GM12878 (cell line): ENCODE measurements around the gene PKP2. TPM values are rescaled to one million over a fixed set of nuclear protein-coding genes. Genes with fewer than 3 reads are reported as not detected.
A peak's percentile ranks its signal among the peaks of the same experiment; 100 is the strongest.

Experiments used
- ATAC-seq: fragments of 200-7000 bp; cut with Tn5 transposase; 3 replicates; pipeline ENCODE4 v1.9.1; 2020; ENCODE audit warnings: mild to moderate bottlenecking, moderate library complexity
- BruUV-seq: library from RNA; stranded (reverse); fragments of 400-500 nt; replicated peaks from 2 replicates; lab custom pipeline; 2021; lab: Mats Ljungman, UMichigan
- CTCF ChIA-PET: fragments of 300-600 bp; sonication (Branson Sonifier 250); formaldehyde crosslinking; extraction: SDS; loops from one replicate; lab custom pipeline; 2021; ENCODE audit warnings: inconsistent platforms; lab: Yijun Ruan, JAX
- POLR2A ChIA-PET: fragments of 350-600 bp; formaldehyde crosslinking; extraction: SDS; loops from one replicate; lab custom pipeline; 2021; ENCODE audit warnings: inconsistent platforms; lab: Charles Lee
- RAD21 ChIA-PET: fragments of 300-600 bp; sonication (Branson Sonifier 250); formaldehyde crosslinking; loops from one replicate; lab custom pipeline; 2023; ENCODE audit warnings: antibody characterized with exemption; ENCODE audit not compliant: unreplicated experiment; lab: Charles Lee
- SMC1A ChIA-PET: fragments of 300-600 bp; sonication (Branson Sonifier 250); formaldehyde crosslinking; loops from one replicate; lab custom pipeline; 2023; ENCODE audit not compliant: unreplicated experiment, uncharacterized antibody; lab: Charles Lee
- DNase-seq: peaks from one replicate; pipeline ENCODE4 v3.0.0-alpha.2; 2011; ENCODE audit warnings: low read depth, low spot score
- FAIRE-seq: peaks from 3 replicates; lab custom pipeline; 2011; peaks lifted over from hg19 to GRCh38; lab: Jason Lieb, UNC
- H2AFZ ChIP-seq: 2 replicates; pipeline ENCODE4 v1.6.0; 2011; ENCODE audit warnings: low read depth, low read length, control low read depth; ENCODE audit not compliant: control insufficient read depth
- H3K27ac ChIP-seq: 2 replicates; pipeline ENCODE4 v1.5.1; 2011; ENCODE audit warnings: control low read depth; ENCODE audit not compliant: control insufficient read depth, insufficient read depth
- H3K27me3 ChIP-seq, 2 experiments: replicated peaks in 1 of 2; 2 replicates each; pipeline versions ENCODE4 v1.6.0 to v1.6.1; 2011; ENCODE audit warnings: low read length in 1 of 2; ENCODE audit not compliant: control insufficient read depth in 2 of 2, insufficient read depth in 2 of 2
- H3K36me3 ChIP-seq, 2 experiments: 2 replicates each; pipeline ENCODE4 v1.5.1; 2011; ENCODE audit warnings: low read length in 1 of 2; ENCODE audit not compliant: control insufficient read depth in 2 of 2, insufficient read depth in 2 of 2
- H3K4me1 ChIP-seq: 2 replicates; pipeline ENCODE4 v1.6.1; 2011; ENCODE audit warnings: mild to moderate bottlenecking, low read length, moderate library complexity, mixed read lengths; ENCODE audit not compliant: control insufficient read depth, insufficient read depth
- H3K4me2 ChIP-seq: 2 replicates; pipeline ENCODE4 v1.6.0; 2011; ENCODE audit warnings: control low read depth; ENCODE audit not compliant: control insufficient read depth, insufficient read depth
- H3K4me3 ChIP-seq: fragments of 200-600 bp; sonication (generic); 2 replicates; pipeline ENCODE4 v1.5.1; 2016
- H3K79me2 ChIP-seq: 2 replicates; pipeline ENCODE4 v1.6.0; 2011; ENCODE audit warnings: low read length; ENCODE audit not compliant: control insufficient read depth, insufficient read depth
- H3K9ac ChIP-seq: 2 replicates; pipeline ENCODE4 v1.8.0; 2011; ENCODE audit warnings: low read length, control low read depth, mixed read lengths; ENCODE audit not compliant: control insufficient read depth, insufficient read depth
- H3K9me3 ChIP-seq: replicated peaks from 3 replicates; pipeline ENCODE4 v1.5.1; 2011; ENCODE audit warnings: mild to moderate bottlenecking, low read length; ENCODE audit not compliant: control insufficient read depth, insufficient read depth
- H4K20me1 ChIP-seq: 2 replicates; pipeline ENCODE4 v1.6.0; 2011; ENCODE audit not compliant: control insufficient read depth, insufficient read depth
- CHD1 ChIP-seq: IDR thresholded peaks from 2 replicates; pipeline ENCODE4 v1.6.1; 2012; ENCODE audit warnings: low read depth, low read length, improper control_type of control experiment
- CHD2 ChIP-seq: IDR thresholded peaks from 2 replicates; pipeline ENCODE4 v1.6.1; 2011; ENCODE audit warnings: low read depth, low read length, improper control_type of control experiment, borderline replicate concordance
- CUX1 ChIP-seq: IDR thresholded peaks from 2 replicates; pipeline ENCODE4 v1.6.1; 2012; ENCODE audit warnings: improper control_type of control experiment, low read depth, low read length; ENCODE audit not compliant: insufficient replicate concordance
- EZH2 ChIP-seq: IDR thresholded peaks from 2 replicates; pipeline ENCODE4 v1.6.1; 2012; ENCODE audit warnings: low read depth, mild to moderate bottlenecking, control low read depth, inconsistent platforms, low read length, borderline replicate concordance; ENCODE audit not compliant: control insufficient read depth
- SREBF1 ChIP-seq: IDR thresholded peaks from 2 replicates; pipeline ENCODE4 v1.6.1; 2012; ENCODE audit warnings: mild to moderate bottlenecking, low read length
- WGBS: methylation state at CpG from one replicate; pipeline ENCODE4 v1.1.6; 2016; ENCODE audit warnings: low lambda C conversion rate; ENCODE audit not compliant: insufficient replicate concordance, insufficient coverage; ENCODE audit errors: missing lambda C conversion rate; 5-methylcytosine and 5-hydroxymethylcytosine counted together
- in situ Hi-C: fragments of 300-500 bp; cut with MboI; formaldehyde crosslinking; loops from 9 replicates; pipeline ENCODE4 v1.14.3; 2018; ENCODE audit warnings: mixed read lengths
- intact Hi-C: fragments of 100-400 bp; cut with micrococcal nuclease; formaldehyde crosslinking; loops from one replicate; pipeline ENCODE4 v1.14.2; 2022; ENCODE audit not compliant: unreplicated experiment
- polyA plus RNA-seq, 11 experiments: library from polyadenylated mRNA; depleted of rRNA in 4 of 11; unstranded in 6 of 11; stranded (reverse) in 5 of 11; fragments of >200 nt; fragmentation: Nextera tagmentation in 4 of 11; fragmentation: Illumina TruSeq in 1 of 11; extraction: Ambion mirVana in 4 of 11; extraction: Trizol in 1 of 11; gene quantifications; 1 replicate in 1 of 11; 2 replicates in 10 of 11; pipeline versions ENCODE4 v1.2.1 to v1.2.3, GENCODE V29; 2011 to 2016; ENCODE audit warnings: inconsistent platforms in 2 of 11, missing spikeins in 2 of 11, low read depth in 1 of 11
- total RNA-seq, 4 experiments: library from RNA; depleted of rRNA in 3 of 4; stranded (reverse); fragments of >200 nt in 3 of 4; fragmentation: Illumina TruSeq in 1 of 4; extraction: Trizol in 1 of 4; gene quantifications; 2 replicates each; pipeline versions ENCODE4 v1.2.1 to v1.2.3, GENCODE V29; 2013 to 2021

PKP2 gene
- total and polyA plus RNA-seq, 10 of the 15 experiments (the other 5 are each of a cell fraction or from before 2014, with no cell fraction given) = 0.02 to 4.1 (median 0.07) TPM; not detected in 4

DNA sequence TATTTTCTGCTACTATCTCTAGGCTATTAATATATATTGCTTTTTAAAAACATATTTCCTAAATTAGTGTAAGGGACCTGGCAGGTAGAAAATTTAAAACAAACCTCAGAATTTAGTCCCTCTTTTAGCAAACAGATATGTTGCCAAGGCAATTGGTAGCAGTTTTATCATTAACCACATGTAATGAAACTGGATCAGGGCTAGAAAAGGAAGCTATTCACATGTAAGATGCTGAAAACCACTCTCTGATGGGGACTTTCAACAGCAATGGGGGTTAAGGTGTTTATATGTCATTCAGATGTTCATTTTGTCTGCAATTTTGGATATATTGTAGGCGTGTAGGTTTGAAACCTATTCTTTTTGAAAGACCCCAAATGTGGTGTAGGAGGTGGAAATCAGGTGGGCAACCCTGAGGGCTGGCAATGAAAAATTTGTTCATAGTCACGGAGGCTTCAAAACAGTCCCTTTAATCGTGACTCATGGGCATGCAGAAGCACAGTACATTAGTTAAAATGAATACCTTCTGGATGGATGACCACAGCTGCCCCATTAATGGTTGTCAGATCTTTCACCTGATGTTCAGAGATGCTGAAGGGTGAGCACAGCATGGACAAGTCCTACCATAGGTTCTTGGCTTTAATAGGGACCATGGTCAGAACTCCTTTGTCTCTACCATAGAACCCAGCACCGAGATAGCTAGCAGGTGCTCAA, 5.9 kb upstream of the PKP2 start:
- Histone ChIP-seq H3K4me2 (no peak overlapping the region), H3K4me1 (peaks cover 8% of the 10 kb centered on the region; the same call in 1 of the 2 replicates), H3K27me3 (peaks cover 0 to 5% of the 10 kb centered on the region in 2 experiments; a peak in 3 of 4 replicates), H3K9ac (no peak overlapping the region), H3K9me3 (peaks cover 3% of the 10 kb centered on the region; the same call in 1 of the 3 replicates), H4K20me1 (no peaks in the 10 kb centered on the region), H3K4me3 (no peak overlapping the region), H3K79me2 (no peaks in the 10 kb centered on the region), H2AFZ (no peak overlapping the region), H3K36me3 (no peaks in the 10 kb centered on the region), H3K27ac (no peak overlapping the region)
- 15% methylated on average over 4 of the region's 4 CpGs for WGBS
- intact Hi-C loops = loop anchor here (10.0 kb wide), 1 partner anchor 228 kb away; the partner anchor contains the start of gene DNM1L
- ChIA-PET POLR2A (no interaction called here), CTCF (interaction anchor here (0.9 to 1.0 kb wide), 2 partner anchors 147 to 148 kb away, joined by 3 to 4 read pairs; partner anchors contain the start of gene YARS2), SMC1A (no interaction called here), RAD21 (no interaction called here)
- ATAC-seq (peak; percentile 34; the same call in 1 of the 3 replicates), DNase-seq (no peak), FAIRE-seq (no peak)
- TF ChIP-seq CUX1 (no peak), CHD1 (no peak), SREBF1 (no peak), CHD2 (no peak), EZH2 (no peak)
- in situ Hi-C loops = loop anchor here (25.0 kb wide), 1 partner anchor 1240 kb away; the partner anchor contains the start of gene ETFBKMT
- BruUV-seq = no TSS peak
